Measurements from ENCODE around the gene FAM131B. TPM values are rescaled to one million over a fixed set of nuclear protein-coding genes. Genes with fewer than 3 reads are reported as not detected.
"Not testable (repeated sequence)": the region's sequence is repeated elsewhere in the genome, so short reads cannot be mapped to it uniquely, and the experiment has no call there.

Gene FAM131B
- total RNA-seq, 2 experiments from 2014 or later, result 1.5 to 1.7 TPM

GRCh38 chr7:143392875-143393266 is 30.4 kb upstream of the FAM131B start:
- H3K36me3 Mint-ChIP-seq (ENCODE audit: low read depth), result peaks cover 5% of the 10 kb centered on the region
- H3K4me1 Mint-ChIP-seq (ENCODE audit: low read depth), result peaks cover 13% of the 10 kb centered on the region
- no peak for DNase-seq
- H3K27ac Mint-ChIP-seq, result peak overlapping the region; percentile 77
- CTCF ChIA-PET, result interaction anchor here (0.9 to 1.0 kb wide), 2 partner anchors 25 to 154 kb away, joined by 3 read pairs; no protein-coding TSS in a partner anchor
- H3K27me3 Mint-ChIP-seq (ENCODE audit: low read depth), result no peaks in the 10 kb centered on the region
- no peaks in the 10 kb centered on the region for H3K9me3 Mint-ChIP-seq
- intact Hi-C loops (cut with micrococcal nuclease), result no loop called here
- no peak overlapping the region for H3K4me3 Mint-ChIP-seq

GRCh38 chr7:143392427-143392826 is 29.9 kb upstream of the FAM131B start:
- intact Hi-C loops (cut with micrococcal nuclease); H3K36me3 Mint-ChIP-seq (ENCODE audit: low read depth); H3K27me3 Mint-ChIP-seq (ENCODE audit: low read depth); H3K27ac Mint-ChIP-seq; H3K9me3 Mint-ChIP-seq; H3K4me3 Mint-ChIP-seq; DNase-seq: not testable (repeated sequence)
- H3K4me1 Mint-ChIP-seq (ENCODE audit: low read depth), result peaks cover 13% of the 10 kb centered on the region
- CTCF ChIA-PET, result interaction anchor here (0.6 to 1.0 kb wide), 2 partner anchors 24 to 135 kb away, joined by 3 to 5 read pairs; no protein-coding TSS in a partner anchor

DNA sequence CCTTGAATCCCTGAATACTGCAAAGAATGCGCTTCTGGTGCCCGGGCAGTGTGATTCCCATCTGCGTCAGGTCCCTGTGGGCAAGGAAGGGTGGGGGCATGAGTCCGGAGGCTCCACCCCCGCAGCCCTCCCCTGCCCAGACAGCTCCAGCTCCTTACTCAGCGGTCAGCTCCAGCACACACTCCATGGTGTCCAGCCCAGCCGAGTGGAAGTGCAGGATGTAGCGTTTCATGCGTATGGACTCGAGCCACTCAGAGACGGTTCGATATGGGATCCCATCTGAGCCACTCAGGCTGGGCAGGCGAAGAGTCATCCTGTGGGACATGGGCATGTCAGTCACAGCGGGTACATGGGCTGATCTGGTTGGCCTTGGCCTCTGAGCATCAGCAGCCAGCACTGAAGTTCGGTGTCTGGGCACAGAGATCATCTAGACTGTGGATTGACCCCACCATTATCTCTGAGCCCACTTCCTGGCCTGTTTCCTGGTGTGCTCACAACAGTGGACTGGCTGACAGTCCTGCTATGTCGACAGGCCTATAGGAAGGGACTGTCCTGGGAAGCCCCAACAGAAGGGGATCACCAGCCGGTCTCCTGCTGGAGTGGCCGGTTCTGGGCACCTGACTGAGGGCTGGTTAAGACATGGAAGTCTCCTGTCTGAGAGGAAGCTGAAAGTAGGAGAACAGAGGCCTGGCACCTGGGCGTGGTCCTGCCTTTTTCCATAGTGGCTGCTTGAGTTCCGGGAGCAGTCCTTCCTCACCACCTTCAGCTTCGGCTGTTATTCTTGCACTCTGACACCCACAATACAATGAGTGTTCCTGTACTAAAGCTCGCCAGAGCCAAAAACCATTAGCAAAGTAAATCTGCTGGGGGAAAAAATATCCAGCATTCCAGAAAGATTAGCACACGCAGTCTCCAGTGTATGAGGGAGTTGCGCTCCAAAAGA is 29.2 kb upstream of the FAM131B start:
- CTCF ChIA-PET, result interaction anchor here (0.6 to 1.2 kb wide), 2 partner anchors 25 to 134 kb away, joined by 3 to 5 read pairs; no protein-coding TSS in a partner anchor
- Mint-ChIP-seq H3K27me3 (ENCODE audit: low read depth) (no peaks in the 10 kb centered on the region), H3K36me3 (ENCODE audit: low read depth) (peaks cover 5% of the 10 kb centered on the region), H3K4me3 (no peak overlapping the region), H3K9me3 (no peaks in the 10 kb centered on the region), H3K27ac (no peak overlapping the region), H3K4me1 (ENCODE audit: low read depth) (peaks cover 13% of the 10 kb centered on the region)
- intact Hi-C loops (cut with micrococcal nuclease), result no loop called here
- DNase-seq, result no peak

GRCh38 chr7:143390773-143391317 is 28.3 kb upstream of the FAM131B start:
- no peak for DNase-seq
- intact Hi-C loops (cut with micrococcal nuclease), result no loop called here
- peak overlapping the region; percentile 84 for H3K27ac Mint-ChIP-seq
- CTCF ChIA-PET, result interaction anchor here (1.2 kb wide), 1 partner anchor 26 kb away, joined by 3 read pairs; no protein-coding TSS in a partner anchor
- no peak overlapping the region for H3K4me3 Mint-ChIP-seq
- H3K27me3 Mint-ChIP-seq (ENCODE audit: low read depth), result no peaks in the 10 kb centered on the region
- H3K4me1 Mint-ChIP-seq (ENCODE audit: low read depth), result peaks cover 13% of the 10 kb centered on the region
- H3K36me3 Mint-ChIP-seq (ENCODE audit: low read depth), result peaks cover 5% of the 10 kb centered on the region
- H3K9me3 Mint-ChIP-seq, result no peaks in the 10 kb centered on the region

- Mint-ChIP-seq H3K27ac (peak overlapping the region; percentile 84), H3K4me1 (ENCODE audit: low read depth) (peaks cover 11% of the 10 kb centered on the region), H3K36me3 (ENCODE audit: low read depth) (peaks cover 5% of the 10 kb centered on the region), H3K27me3 (ENCODE audit: low read depth) (no peaks in the 10 kb centered on the region), H3K9me3 (no peaks in the 10 kb centered on the region), H3K4me3 (no peak overlapping the region)
- CTCF ChIA-PET, result interaction anchor here (1.2 kb wide), 1 partner anchor 27 kb away, joined by 3 read pairs; no protein-coding TSS in a partner anchor
- no peak for DNase-seq
- intact Hi-C loops (cut with micrococcal nuclease), result no loop called here
Observed at GRCh38 chr7:143390104-143390772, 27.7 kb upstream of the FAM131B start.

GRCh38 chr7:143389316-143390103 is 27.0 kb upstream of the FAM131B start:
- CTCF ChIA-PET, result interaction anchor here (1.5 kb wide), 1 partner anchor 17 kb away, joined by 4 read pairs; no protein-coding TSS in a partner anchor
- Mint-ChIP-seq H3K4me3 (no peak overlapping the region), H3K4me1 (ENCODE audit: low read depth) (peaks cover 10% of the 10 kb centered on the region), H3K9me3 (no peaks in the 10 kb centered on the region), H3K36me3 (ENCODE audit: low read depth) (peaks cover 5% of the 10 kb centered on the region), H3K27me3 (ENCODE audit: low read depth) (no peaks in the 10 kb centered on the region), H3K27ac (peak overlapping the region; percentile 84)
- no peak for DNase-seq
- intact Hi-C loops (cut with micrococcal nuclease), result no loop called here

DNA sequence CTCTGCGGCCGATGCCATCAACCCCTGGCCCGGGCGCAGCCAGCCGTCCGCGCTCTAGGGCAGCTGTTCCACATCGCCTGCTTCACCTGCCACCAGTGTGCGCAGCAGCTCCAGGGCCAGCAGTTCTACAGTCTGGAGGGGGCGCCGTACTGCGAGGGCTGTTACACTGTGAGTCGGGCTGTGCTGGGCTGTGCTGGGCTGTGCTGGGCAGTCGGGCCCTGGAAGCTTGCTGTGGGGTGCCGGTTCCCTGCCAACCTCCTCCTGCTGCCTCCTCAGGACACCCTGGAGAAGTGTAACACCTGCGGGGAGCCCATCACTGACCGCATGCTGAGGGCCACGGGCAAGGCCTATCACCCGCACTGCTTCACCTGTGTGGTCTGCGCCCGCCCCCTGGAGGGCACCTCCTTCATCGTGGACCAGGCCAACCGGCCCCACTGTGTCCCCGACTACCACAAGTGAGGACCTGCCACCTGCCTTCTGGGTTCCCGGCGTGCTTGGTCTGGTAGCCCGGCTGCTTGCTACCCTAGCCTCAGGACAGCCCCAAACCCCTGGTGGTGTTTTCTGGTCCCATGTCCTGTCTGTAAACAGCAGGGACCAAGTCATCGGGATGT is 26.1 kb upstream of the FAM131B start:
- Mint-ChIP-seq H3K4me1 (ENCODE audit: low read depth) (peaks cover 10% of the 10 kb centered on the region), H3K9me3 (no peaks in the 10 kb centered on the region), H3K27me3 (ENCODE audit: low read depth) (no peaks in the 10 kb centered on the region), H3K4me3 (no peak overlapping the region), H3K36me3 (ENCODE audit: low read depth) (peaks cover 5% of the 10 kb centered on the region), H3K27ac (no peak overlapping the region)
- no peak for DNase-seq
- intact Hi-C loops (cut with micrococcal nuclease), result no loop called here
- CTCF ChIA-PET, result interaction anchor here (0.7 to 1.5 kb wide), 2 partner anchors 17 to 18 kb away, joined by 3 to 4 read pairs; no protein-coding TSS in a partner anchor

DNA sequence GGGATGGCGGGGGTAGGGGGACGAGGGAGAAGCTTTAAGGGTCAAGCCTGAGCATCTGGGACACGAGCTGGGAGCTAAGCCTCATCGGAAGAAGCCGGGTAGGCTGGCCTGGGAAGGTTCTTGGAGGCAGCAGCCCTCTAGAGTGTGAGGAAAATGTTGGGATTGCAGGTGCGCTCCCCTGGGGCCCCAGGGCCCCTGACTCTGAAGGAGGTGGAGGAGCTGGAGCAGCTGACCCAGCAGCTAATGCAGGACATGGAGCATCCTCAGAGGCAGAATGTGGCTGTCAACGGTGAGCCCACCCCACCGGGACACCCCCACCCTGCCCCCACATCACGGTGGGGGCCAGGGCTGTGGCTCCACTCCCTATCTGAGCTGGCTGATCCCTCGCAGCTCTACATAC is 25.5 kb upstream of the FAM131B start:
- H3K36me3 Mint-ChIP-seq (ENCODE audit: low read depth), result peaks cover 5% of the 10 kb centered on the region
- CTCF ChIA-PET, result interaction anchor here (0.7 to 1.5 kb wide), 4 partner anchors 8 to 18 kb away, joined by 3 to 4 read pairs (median 3); no protein-coding TSS in a partner anchor
- no peak for DNase-seq
- H3K27me3 Mint-ChIP-seq (ENCODE audit: low read depth), result no peaks in the 10 kb centered on the region
- no peak overlapping the region for H3K27ac Mint-ChIP-seq
- no peaks in the 10 kb centered on the region for H3K9me3 Mint-ChIP-seq
- peaks cover 10% of the 10 kb centered on the region for H3K4me1 Mint-ChIP-seq (ENCODE audit: low read depth)
- intact Hi-C loops (cut with micrococcal nuclease), result no loop called here
- H3K4me3 Mint-ChIP-seq, result no peak overlapping the region

DNA sequence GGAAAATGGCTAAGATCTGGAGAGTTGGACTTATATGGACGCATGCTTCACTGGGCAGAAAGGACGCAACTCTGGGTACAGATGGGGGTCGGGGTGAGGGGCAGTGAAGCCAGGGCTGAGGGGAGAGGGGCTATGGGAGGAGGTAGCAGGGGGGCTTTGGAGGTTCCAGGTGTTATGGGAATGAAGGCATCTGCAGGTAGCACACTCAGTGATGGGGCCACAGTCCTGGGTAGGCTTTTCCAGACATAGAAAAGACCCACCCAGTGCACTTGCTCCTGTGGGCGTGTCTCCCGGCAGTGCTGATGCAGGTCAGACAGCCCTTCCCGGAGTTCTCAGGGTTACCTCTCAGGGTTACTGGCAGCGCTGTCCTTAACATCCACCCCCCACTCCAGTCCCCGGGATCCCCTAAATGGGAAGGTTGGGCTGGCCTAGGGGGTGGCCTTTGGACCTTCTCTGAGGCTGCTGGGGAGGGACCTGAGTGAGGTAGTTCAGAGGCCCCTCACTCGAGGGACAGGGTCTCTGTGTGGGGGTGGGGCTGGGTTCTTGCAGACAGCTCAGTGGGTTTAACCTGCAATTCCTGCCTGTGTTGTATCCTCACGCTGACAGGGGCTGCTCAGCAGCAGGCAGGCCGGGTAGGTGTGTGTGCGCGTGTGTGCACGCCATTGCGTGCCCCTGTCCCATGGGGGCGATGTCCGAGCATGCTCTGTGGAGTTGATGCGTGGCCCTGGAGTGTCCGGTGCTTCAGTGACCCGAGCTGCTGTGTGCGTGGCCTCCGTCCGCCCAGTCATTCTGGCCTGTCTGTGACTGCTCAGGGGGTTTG is 24.9 kb upstream of the FAM131B start:
- H3K36me3 Mint-ChIP-seq (ENCODE audit: low read depth), result peaks cover 5% of the 10 kb centered on the region
- no peaks in the 10 kb centered on the region for H3K27me3 Mint-ChIP-seq (ENCODE audit: low read depth)
- no peak overlapping the region for H3K4me3 Mint-ChIP-seq
- H3K9me3 Mint-ChIP-seq, result no peaks in the 10 kb centered on the region
- peaks cover 10% of the 10 kb centered on the region for H3K4me1 Mint-ChIP-seq (ENCODE audit: low read depth)
- CTCF ChIA-PET, result interaction anchor here (1.0 to 1.2 kb wide), 2 partner anchors 9 to 16 kb away, joined by 3 read pairs; no protein-coding TSS in a partner anchor
- intact Hi-C loops (cut with micrococcal nuclease), result no loop called here
- DNase-seq, result no peak
- H3K27ac Mint-ChIP-seq, result no peak overlapping the region

DNA sequence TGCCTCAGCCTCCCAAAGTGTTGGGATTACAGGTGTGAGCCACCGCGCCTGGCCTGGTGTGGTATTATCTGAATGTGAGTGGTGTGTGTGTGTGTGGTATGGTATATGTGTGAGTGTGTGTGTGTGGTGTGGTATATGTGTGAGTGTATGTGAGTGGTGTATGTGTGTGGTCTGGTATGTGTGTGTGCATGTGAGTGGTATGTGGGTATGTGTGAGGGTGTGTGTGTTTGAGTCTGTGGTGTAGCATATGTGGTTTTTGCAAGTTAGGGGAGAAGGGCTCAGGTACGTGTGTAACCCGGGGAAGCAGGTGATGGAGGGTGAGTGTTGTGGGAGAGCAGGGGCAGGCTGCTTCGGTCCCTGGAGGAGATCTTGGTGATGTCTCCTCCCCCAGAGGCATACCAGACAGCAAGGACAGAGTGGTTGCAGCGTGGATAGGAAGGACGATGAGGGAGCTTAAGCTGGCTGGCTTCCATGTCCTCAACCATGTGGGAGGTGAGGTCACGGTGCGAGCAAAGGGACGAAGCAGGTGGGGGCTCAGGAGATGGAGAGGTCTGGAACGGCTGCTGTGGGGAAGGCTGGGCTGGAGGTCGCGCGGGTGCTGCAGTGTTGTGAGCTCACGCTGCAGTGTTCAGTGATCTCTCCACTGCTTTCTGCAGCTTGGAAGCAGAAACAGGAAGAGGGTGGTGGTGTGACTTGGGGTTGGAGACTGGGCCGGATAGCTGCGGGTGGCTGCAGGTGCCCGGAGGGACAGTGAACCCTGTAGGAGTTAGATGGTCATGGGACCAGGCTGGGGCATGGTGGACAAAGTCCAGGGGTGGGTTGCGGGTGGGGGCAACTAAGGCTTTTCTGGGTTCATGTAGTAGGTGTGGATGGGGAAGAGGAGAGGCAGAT is 23.6 kb upstream of the FAM131B start:
- H3K4me1 Mint-ChIP-seq (ENCODE audit: low read depth), result peaks cover 10% of the 10 kb centered on the region
- H3K36me3 Mint-ChIP-seq (ENCODE audit: low read depth), result peaks cover 5% of the 10 kb centered on the region
- no peak overlapping the region for H3K4me3 Mint-ChIP-seq
- DNase-seq, result peak; percentile 52
- CTCF ChIA-PET, result interaction anchor here (1.9 kb wide), 1 partner anchor 146 kb away, joined by 7 read pairs; no protein-coding TSS in a partner anchor
- no peak overlapping the region for H3K27ac Mint-ChIP-seq
- H3K9me3 Mint-ChIP-seq, result no peaks in the 10 kb centered on the region
- no peaks in the 10 kb centered on the region for H3K27me3 Mint-ChIP-seq (ENCODE audit: low read depth)
- intact Hi-C loops (cut with micrococcal nuclease), result no loop called here
